ENCODE data around the gene OLFM3. TPM values are rescaled to one million over a fixed set of nuclear protein-coding genes. Genes with fewer than 3 reads are reported as not detected.

OLFM3 gene
- total RNA-seq, 8 experiments from 2014 or later = 0.10 to 6.6 (median 3.1) TPM; not detected in 2

DNA sequence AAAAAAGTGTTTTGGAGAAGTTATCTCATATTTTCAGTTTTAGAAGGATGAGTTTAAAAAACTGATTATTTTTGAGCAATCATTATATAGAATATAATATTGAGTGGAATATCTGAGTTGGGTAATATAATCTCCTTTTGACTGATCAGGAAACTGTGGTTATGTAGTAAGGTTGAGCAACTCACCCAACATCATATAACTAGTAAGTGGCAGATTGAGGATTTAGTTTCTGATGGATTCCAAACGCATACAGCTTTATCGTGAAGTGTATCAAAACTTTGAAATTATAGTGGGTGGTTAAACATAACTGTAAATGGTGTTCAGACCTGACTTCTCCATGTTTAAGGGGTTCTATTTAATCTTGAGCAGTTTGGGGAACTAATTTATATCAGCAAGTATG, 98.6 kb downstream of the OLFM3 start:
- WGBS, 10 experiments = 7 to 100% (median 91%) methylated on average over 1 to 2 of the region's 2 CpGs; no CpG with 5 or more reads in 2 of the 10 experiments
- in situ Hi-C loops (cut with MboI; ENCODE audit: low pct_unique_long_range_greater_than_20kb in 2 of 9, low sequenced_read_pairs in 9 of 9, unreplicated experiment in 9 of 9) = no loop called here
- H3K27ac ChIP-seq = no peak overlapping the region
- no peaks in the 10 kb centered on the region for H3K4me1 ChIP-seq (replicated peaks in 1 of 2)
- H3K4me3 ChIP-seq = no peak overlapping the region
- ATAC-seq (replicated peaks in 6 of 8) = no peak

DNA sequence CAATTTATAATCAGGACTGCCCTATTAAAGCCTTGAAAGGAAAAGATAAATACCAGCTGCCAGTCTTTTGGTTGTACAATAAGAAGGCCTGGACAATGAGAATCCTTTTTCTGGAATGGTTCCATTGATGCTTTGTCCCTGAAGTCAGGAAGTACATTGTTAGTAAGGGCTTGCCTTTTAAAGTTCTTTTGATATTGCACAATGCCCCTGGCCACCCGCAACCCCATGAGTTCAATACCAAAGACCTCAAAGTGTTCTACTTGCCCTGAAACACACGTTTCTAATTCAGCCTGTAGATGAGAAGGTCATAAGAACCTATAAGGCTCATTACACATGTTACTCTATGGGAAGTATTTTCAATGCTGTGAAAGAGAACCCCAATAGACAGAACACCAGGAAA, 112.1 kb downstream of the OLFM3 start:
- 0 to 60% (median 38%) methylated on average over 1 to 2 of the region's 2 CpGs; no CpG with 5 or more reads in 3 of the 10 experiments for WGBS, 10 experiments
- H3K4me1 ChIP-seq (replicated peaks in 1 of 2) = peaks cover 0 to 2% of the 10 kb centered on the region in 2 donors
- no peak overlapping the region for H3K27ac ChIP-seq
- peak in 1 of 8 experiments; percentile 20 for ATAC-seq (replicated peaks in 6 of 8)
- in situ Hi-C loops (cut with MboI; ENCODE audit: low pct_unique_long_range_greater_than_20kb in 2 of 9, low sequenced_read_pairs in 9 of 9, unreplicated experiment in 9 of 9) = no loop called here
- H3K4me3 ChIP-seq = no peak overlapping the region

DNA sequence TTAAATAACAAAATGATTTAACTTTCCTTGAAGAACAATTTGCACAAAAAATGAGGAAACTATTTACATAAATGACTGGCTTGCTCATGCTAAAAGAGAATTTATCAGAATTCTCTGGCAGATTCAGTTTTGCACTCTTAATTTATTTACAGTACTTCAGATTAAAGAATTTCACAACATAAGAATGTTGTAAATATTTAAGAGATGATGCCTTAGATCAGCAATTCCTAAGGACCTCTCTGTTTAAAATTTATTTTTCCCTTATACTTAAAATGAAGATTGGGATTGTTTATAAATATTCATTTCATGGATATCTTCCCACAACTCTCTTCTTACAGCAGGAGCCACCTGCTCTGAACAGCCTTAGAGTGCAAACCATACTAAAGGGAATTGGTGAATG, 120.8 kb downstream of the OLFM3 start:
- in situ Hi-C loops (cut with MboI; ENCODE audit: low pct_unique_long_range_greater_than_20kb in 2 of 9, low sequenced_read_pairs in 9 of 9, unreplicated experiment in 9 of 9) = no loop called here
- Histone ChIP-seq H3K4me3 (no peak overlapping the region), H3K4me1 (replicated peaks in 1 of 2) (no peaks in the 10 kb centered on the region), H3K27ac (no peak overlapping the region)
- ATAC-seq (replicated peaks in 6 of 8) = peak in 1 of 8 experiments; percentile 46

DNA sequence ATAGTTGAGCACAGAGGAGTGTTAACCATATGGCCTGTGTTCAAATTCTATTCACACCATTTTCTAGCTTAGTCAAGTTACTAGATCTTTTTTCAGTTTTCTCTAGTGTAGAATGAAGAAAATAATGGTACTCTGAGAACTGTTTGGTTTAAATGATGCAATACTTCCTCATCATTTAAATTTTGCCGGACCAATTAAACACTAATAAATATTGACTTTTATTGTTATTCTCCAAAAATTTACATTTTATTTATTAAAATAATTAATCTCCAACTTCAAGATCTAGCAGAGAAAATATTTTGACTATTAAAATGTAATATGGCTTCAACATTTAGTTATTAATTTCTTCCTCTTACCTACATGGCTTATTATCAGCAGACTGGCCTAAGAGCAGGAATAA, 123.1 kb downstream of the OLFM3 start:
- Histone ChIP-seq H3K4me3 (no peak overlapping the region), H3K4me1 (replicated peaks in 1 of 2) (no peaks in the 10 kb centered on the region), H3K27ac (no peak overlapping the region)
- ATAC-seq (replicated peaks in 6 of 8) = no peak
- in situ Hi-C loops (cut with MboI; ENCODE audit: low pct_unique_long_range_greater_than_20kb in 2 of 9, low sequenced_read_pairs in 9 of 9, unreplicated experiment in 9 of 9) = loop anchor here in 1 of 9 experiments (25.0 kb wide), 1 partner anchor 89 kb away; no protein-coding TSS in a partner anchor
- 45 to 100% (median 100%) methylated on average over 1 of the region's 1 CpG for WGBS, 10 experiments

DNA sequence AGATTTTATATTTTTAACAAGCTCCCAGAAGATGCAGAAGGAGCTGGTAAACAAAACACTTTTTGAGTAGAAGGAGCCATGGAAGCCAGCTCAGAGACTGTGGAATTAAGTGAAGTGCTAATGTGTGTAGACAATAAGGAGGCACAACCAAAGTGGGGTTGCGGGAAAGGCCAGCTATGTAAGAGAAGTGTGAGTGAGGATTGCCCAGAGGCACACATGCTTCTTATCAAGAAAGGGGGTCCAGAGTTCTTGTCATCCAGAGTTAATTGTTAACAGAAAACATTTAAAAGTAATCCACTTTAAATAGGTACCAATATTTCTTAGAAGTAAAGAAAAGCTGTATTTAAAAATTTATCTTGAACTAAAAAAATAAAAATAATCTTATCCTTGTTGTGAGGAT, 136.8 kb downstream of the OLFM3 start:
- 89 to 100% (median 100%) methylated on average over 1 of the region's 1 CpG; no CpG with 5 or more reads in 5 of the 10 experiments for WGBS, 10 experiments
- Histone ChIP-seq H3K27ac (no peak overlapping the region), H3K4me3 (no peak overlapping the region), H3K4me1 (replicated peaks in 1 of 2) (no peaks in the 10 kb centered on the region)
- in situ Hi-C loops (cut with MboI; ENCODE audit: low pct_unique_long_range_greater_than_20kb in 2 of 9, low sequenced_read_pairs in 9 of 9, unreplicated experiment in 9 of 9) = loop anchor here in 1 of 9 experiments (25.0 kb wide), 1 partner anchor 102 kb away; no protein-coding TSS in a partner anchor
- no peak for ATAC-seq (replicated peaks in 6 of 8)

DNA sequence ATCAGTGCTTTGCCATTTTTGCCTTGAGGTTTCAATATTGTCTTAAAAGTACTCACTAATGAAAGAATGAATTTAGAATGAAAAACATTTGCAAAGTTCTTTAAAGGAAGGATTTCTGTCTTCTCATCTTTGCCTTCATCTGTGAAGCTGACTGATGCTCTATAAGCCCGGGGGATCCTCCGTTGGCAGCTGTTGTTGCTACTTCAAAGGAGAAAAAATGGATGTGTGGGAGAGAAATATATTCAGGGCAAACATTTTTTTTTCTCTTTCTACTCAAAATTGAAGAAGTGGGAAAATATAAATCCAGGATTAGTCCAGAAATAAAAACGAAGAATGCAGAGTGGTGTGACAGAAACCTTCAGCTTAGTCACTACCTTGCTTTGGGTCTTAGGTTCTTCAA, 142.5 kb downstream of the OLFM3 start:
- Histone ChIP-seq H3K4me1 (replicated peaks in 1 of 2) (peaks cover 0 to 6% of the 10 kb centered on the region in 2 donors), H3K4me3 (no peak overlapping the region), H3K27ac (no peak overlapping the region)
- 0 to 94% (median 88%) methylated on average over 2 to 3 of the region's 3 CpGs; no CpG with 5 or more reads in 1 of the 10 experiments for WGBS, 10 experiments
- ATAC-seq (replicated peaks in 6 of 8) = no peak
- in situ Hi-C loops (cut with MboI; ENCODE audit: low pct_unique_long_range_greater_than_20kb in 2 of 9, low sequenced_read_pairs in 9 of 9, unreplicated experiment in 9 of 9) = loop anchor here in 1 of 9 experiments (25.0 kb wide), 1 partner anchor 108 kb away; no protein-coding TSS in a partner anchor

DNA sequence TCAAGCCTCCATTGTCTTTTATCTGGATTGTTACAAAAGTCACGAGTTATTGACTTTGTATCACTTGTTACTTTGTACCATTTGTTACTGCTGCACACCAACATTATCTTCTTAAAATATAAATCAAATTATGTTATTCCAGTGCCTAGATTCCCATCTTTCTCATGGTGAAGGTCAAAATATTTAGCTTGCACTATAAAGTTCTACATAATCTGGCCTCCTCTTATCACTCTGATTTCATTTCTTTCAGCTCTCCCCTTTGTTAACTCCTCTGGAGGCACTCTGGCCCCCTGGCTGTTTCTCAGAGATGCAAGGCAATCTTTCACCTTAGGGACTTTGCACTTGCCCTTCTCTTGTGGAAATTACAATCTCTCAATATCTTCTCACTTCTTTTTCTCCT, 143.8 kb downstream of the OLFM3 start:
- H3K4me3 ChIP-seq = no peak overlapping the region
- in situ Hi-C loops (cut with MboI; ENCODE audit: low pct_unique_long_range_greater_than_20kb in 2 of 9, low sequenced_read_pairs in 9 of 9, unreplicated experiment in 9 of 9) = loop anchor here in 1 of 9 experiments (25.0 kb wide), 1 partner anchor 109 kb away; no protein-coding TSS in a partner anchor
- 9 to 100% (median 82%) methylated on average over 1 of the region's 1 CpG; no CpG with 5 or more reads in 3 of the 10 experiments for WGBS, 10 experiments
- no peak for ATAC-seq (replicated peaks in 6 of 8)
- H3K27ac ChIP-seq = no peak overlapping the region
- peaks cover 0 to 8% of the 10 kb centered on the region in 2 donors for H3K4me1 ChIP-seq (replicated peaks in 1 of 2)

DNA sequence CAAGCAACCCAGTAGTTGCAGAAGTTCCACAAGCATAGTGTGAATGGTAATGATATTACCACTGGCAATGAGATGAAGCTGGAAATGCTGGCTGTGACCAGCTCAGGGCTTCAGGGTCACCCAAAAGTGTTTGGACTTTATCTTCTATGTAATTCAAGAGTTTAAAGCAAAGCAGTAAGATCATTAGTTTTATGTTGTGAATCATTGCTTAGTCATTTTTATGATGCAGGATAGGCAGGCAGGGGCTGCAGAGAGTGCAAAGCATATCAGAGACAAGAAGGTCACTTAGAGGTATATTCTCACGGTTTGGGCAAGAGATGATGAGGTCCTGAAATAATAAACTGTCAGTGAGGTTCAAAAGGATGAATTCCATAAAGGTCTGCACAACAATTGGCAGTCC, 147.4 kb downstream of the OLFM3 start:
- Histone ChIP-seq H3K4me1 (replicated peaks in 1 of 2) (peaks cover 0 to 8% of the 10 kb centered on the region in 2 donors), H3K27ac (no peak overlapping the region), H3K4me3 (no peak overlapping the region)
- in situ Hi-C loops (cut with MboI; ENCODE audit: low pct_unique_long_range_greater_than_20kb in 2 of 9, low sequenced_read_pairs in 9 of 9, unreplicated experiment in 9 of 9) = loop anchor here in 1 of 9 experiments (25.0 kb wide), 1 partner anchor 338 kb away; no protein-coding TSS in a partner anchor
- peak in 2 of 8 experiments; percentile 21 to 33 for ATAC-seq (replicated peaks in 6 of 8)
- WGBS, 10 experiments = 0 to 73% (median 43%) methylated on average over 1 of the region's 1 CpG; no CpG with 5 or more reads in 4 of the 10 experiments

DNA sequence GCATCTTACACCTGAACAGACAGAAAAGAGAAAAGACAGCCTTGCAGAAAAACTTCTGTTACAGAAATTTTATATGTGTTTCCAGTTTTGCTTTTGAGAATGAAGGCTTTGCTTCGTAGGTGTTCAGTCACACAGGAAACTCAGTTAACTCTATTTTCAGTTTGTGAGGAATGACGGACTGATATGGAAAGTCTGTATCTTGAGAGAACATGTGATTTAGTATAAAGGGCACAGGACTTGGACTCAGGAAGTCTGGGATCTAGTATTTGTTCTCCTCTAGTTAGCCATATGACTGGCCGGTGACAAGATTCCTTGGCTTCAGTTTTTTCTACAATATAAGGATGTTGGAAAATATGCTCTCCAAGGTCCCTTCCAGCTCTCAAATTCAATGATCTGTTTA, 149.1 kb downstream of the OLFM3 start:
- WGBS, 10 experiments = 27 to 100% (median 74%) methylated on average over 1 to 3 of the region's 3 CpGs; no CpG with 5 or more reads in 2 of the 10 experiments
- no peak for ATAC-seq (replicated peaks in 6 of 8)
- Histone ChIP-seq H3K4me1 (replicated peaks in 1 of 2) (peaks cover 0 to 8% of the 10 kb centered on the region in 2 donors), H3K27ac (no peak overlapping the region), H3K4me3 (no peak overlapping the region)
- in situ Hi-C loops (cut with MboI; ENCODE audit: low pct_unique_long_range_greater_than_20kb in 2 of 9, low sequenced_read_pairs in 9 of 9, unreplicated experiment in 9 of 9) = loop anchor here in 1 of 9 experiments (25.0 kb wide), 1 partner anchor 340 kb away; no protein-coding TSS in a partner anchor

DNA sequence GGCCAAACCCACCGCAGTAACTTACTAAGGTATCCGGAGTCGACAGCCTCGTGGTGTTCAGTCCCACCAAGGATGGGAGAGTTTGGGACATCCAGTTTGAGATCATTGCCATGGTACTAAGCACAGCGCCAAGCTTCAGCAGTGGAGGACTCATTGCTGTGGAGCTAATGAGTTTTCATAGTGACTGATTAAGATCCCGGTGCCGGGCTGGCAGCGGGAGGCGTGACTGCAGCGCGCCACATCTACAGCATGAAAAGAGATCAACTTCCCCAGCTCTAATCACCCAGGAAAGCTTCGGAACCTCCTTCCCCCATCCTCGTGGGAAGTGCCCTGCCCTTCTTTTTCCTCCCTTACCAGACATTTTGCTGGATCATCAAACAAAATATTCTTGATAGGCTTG, 149.9 kb downstream of the OLFM3 start:
- 8 to 91% (median 56%) methylated on average over 3 to 13 of the region's 13 CpGs; no CpG with 5 or more reads in 1 of the 10 experiments for WGBS, 10 experiments
- in situ Hi-C loops (cut with MboI; ENCODE audit: low pct_unique_long_range_greater_than_20kb in 2 of 9, low sequenced_read_pairs in 9 of 9, unreplicated experiment in 9 of 9) = loop anchor here in 1 of 9 experiments (25.0 kb wide), 1 partner anchor 340 kb away; no protein-coding TSS in a partner anchor
- H3K27ac ChIP-seq = no peak overlapping the region
- peaks cover 0 to 8% of the 10 kb centered on the region in 2 donors for H3K4me1 ChIP-seq (replicated peaks in 1 of 2)
- no peak overlapping the region for H3K4me3 ChIP-seq
- peak in 1 of 8 experiments; percentile 26 for ATAC-seq (replicated peaks in 6 of 8)

DNA sequence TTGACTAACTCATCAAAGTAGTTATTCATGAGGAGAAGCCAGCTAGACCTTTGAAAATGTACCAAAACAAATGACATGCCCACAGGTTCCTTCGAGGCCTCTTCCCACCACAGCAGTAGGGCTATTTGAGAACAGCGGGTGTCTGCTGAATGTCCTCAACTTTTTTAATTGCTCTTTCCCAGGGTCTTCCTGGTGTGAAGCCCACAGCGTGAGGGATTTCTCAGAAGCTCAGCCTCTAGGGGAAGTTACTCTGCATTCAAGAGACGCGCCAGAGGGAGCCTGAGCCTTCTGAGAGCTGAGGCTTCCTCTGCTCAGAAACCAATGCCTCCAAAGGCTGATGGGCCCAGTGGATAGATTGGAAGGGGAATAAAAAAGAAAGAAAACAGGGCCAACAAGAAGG, 153.6 kb downstream of the OLFM3 start:
- no peak for ATAC-seq (replicated peaks in 6 of 8)
- in situ Hi-C loops (cut with MboI; ENCODE audit: low pct_unique_long_range_greater_than_20kb in 2 of 9, low sequenced_read_pairs in 9 of 9, unreplicated experiment in 9 of 9) = loop anchor here in 1 of 9 experiments (25.0 kb wide), 1 partner anchor 344 kb away; no protein-coding TSS in a partner anchor

DNA sequence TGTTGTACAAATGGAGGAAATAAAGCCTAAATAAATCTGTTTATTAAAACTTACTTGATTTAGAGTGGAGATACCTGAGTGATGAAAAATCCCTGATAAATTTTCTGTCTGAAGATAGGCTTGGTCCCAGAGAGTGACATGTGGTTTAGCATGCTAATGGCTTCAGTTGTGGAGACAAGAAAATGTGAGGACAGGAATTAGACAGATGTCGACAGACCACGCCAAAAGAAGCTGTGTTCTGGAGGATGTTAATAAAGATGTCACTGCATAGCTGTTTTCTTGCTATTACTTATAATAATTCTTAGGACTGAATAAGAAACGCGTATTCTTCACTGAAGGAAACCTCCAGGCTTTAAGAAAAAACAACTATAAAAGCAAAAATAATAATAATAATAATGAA, 154.9 kb downstream of the OLFM3 start:
- in situ Hi-C loops (cut with MboI; ENCODE audit: low pct_unique_long_range_greater_than_20kb in 2 of 9, low sequenced_read_pairs in 9 of 9, unreplicated experiment in 9 of 9) = loop anchor here in 1 of 9 experiments (25.0 kb wide), 1 partner anchor 345 kb away; no protein-coding TSS in a partner anchor
- 19 to 100% (median 92%) methylated on average over 1 to 4 of the region's 4 CpGs; no CpG with 5 or more reads in 2 of the 10 experiments for WGBS, 10 experiments
- ATAC-seq (replicated peaks in 6 of 8) = no peak

More for the DNA sequence above, 153.6 kb downstream of the OLFM3 start:
- no peak overlapping the region for H3K27ac ChIP-seq
- no peaks in the 10 kb centered on the region for H3K4me1 ChIP-seq (replicated peaks in 1 of 2)
- no peak overlapping the region for H3K4me3 ChIP-seq
- WGBS, 10 experiments = 0 to 75% (median 57%) methylated on average over 1 to 5 of the region's 5 CpGs; no CpG with 5 or more reads in 2 of the 10 experiments

DNA sequence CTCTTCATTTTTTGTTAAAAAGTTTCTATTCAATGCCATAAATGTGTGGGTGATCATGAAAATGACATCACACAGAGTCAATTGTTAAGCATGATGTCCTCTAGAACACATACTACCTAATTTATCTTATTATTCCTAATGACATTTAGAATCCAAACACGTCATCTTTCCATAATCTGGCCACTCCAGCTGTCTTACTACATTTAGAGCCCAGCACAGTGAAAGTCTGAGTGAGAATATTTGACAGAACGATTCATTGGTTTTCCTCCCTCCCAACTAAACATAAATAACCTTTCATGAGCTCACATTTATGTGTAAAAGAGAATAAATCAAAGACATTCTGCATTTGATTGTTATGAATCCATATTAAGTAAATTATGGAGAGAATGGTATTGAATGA, 160.7 kb downstream of the OLFM3 start:
- in situ Hi-C loops (cut with MboI; ENCODE audit: low pct_unique_long_range_greater_than_20kb in 2 of 9, low sequenced_read_pairs in 9 of 9, unreplicated experiment in 9 of 9) = loop anchor here in 1 of 9 experiments (25.0 kb wide), 1 partner anchor 351 kb away; no protein-coding TSS in a partner anchor
- Histone ChIP-seq H3K27ac (no peak overlapping the region), H3K4me3 (no peak overlapping the region), H3K4me1 (replicated peaks in 1 of 2) (no peaks in the 10 kb centered on the region)
- WGBS, 10 experiments = 0 to 76% (median 48%) methylated on average over 1 to 2 of the region's 2 CpGs; no CpG with 5 or more reads in 2 of the 10 experiments
- ATAC-seq (replicated peaks in 6 of 8) = peak in 4 of 8 experiments; percentile 37 to 64 (median 48)

More for the DNA sequence above, 154.9 kb downstream of the OLFM3 start:
- no peak overlapping the region for H3K27ac ChIP-seq
- H3K4me1 ChIP-seq (replicated peaks in 1 of 2) = no peaks in the 10 kb centered on the region
- H3K4me3 ChIP-seq = no peak overlapping the region

All from motor neuron (in vitro differentiated cells).